GM10266 (cell line): ENCODE data around the gene AK9.
A peak's percentile ranks its signal among the peaks of the same experiment; 100 is the strongest.

Source experiments
- DNase-seq: peaks from one replicate; pipeline ENCODE4 v3.0.0; 2012; ENCODE audit errors: extremely low spot score
- CTCF ChIP-seq: IDR thresholded peaks from 2 replicates; pipeline ENCODE4 v1.5.1; 2012; ENCODE audit warnings: mild to moderate bottlenecking, low read depth; ENCODE audit not compliant: control insufficient read depth, insufficient read depth; ENCODE audit errors: missing control alignments

Gene AK9

GRCh38 chr6:109454496-109455436 lies 236.2 kb downstream of the AK9 start:
- DNase-seq, result peak; percentile 74
- no peak for TF ChIP-seq CTCF

DNA sequence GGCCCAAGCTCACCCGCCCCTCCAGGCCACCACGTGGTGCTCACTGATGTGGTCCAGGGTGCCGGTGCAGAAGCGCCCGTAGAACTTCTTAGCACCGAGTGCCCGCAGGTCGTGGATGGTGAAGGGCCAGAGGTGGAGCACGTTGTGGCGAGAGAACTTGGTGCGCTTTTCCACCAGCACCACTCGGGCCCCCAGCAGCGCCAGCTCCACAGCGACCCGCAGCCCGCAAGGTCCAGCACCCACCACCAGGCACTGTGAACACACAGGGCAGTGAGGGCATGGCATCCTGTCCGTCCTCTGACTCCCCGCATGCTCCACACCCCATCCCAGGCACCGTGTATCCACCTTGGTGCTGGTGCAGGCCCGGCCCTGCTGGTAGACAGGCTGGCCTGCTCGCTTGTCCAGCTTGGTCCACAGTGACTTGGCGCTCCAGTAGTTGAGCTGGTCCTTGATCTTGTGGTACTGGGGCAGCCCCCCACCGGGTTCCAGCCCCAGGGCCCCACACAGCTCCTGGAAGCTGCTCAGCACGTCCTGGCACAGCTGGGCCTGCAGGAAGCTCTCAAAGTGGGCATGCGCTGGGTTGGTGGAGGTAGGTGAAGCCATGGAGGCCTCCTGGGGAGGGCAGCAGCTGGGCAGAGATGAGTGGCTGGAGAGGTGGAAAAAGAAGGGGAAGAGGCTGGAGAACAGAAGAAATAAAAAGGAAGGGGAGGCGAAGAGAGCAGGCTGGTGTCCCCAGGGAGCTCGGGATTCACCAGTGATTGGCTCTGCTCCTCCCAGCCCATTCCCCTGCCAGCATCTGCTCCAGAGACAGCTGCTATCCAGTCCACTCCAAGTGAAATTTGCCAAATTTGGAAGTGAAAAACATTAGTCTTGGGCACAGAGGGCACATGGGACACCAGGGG lies 237.2 kb downstream of the AK9 start:
- DNase-seq, result no peak
- TF ChIP-seq CTCF, result no peak

GRCh38 chr6:109453156-109453555 lies 237.8 kb downstream of the AK9 start:
- no peak for DNase-seq
- no peak for TF ChIP-seq CTCF

DNA sequence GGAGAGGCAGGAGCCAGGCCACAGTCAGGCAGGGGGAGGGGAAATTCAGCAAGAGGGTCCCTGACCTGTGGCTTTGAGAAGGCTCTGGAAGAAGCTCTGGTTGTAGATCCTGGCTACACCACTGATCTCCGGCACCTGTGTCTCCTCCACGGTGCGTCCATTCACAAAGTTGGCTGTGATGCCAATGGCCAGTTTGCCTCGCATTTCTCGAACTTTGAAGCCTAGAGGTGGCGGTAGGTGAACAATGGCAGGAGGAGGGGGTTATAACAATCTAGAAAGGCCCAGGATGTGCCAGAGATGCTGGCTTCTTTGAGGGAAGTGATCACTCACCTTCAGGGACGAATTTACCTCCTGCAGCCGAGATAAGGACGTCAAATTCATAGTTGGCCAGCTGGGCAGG lies 238.8 kb downstream of the AK9 start:
- no peak for TF ChIP-seq CTCF
- DNase-seq, result no peak

- no peak for TF ChIP-seq CTCF
- no peak for DNase-seq
These were observed 239.6 kb downstream of the AK9 start for GRCh38 chr6:109451376-109451775.

- DNase-seq, result no peak
- TF ChIP-seq CTCF, result no peak
These were observed 240.2 kb downstream of the AK9 start for GRCh38 chr6:109450801-109451200.
